A549 (cell line): Measurements from ENCODE around the gene CSTA. TPM values are rescaled to one million over a fixed set of nuclear protein-coding genes. Genes with fewer than 3 reads are reported as not detected.

ENCODE experiments used
- ATAC-seq, 2 experiments: fragments of 200-7000 bp in 1 of 2; fragments of >200 bp in 1 of 2; cut with Nextera tagmentation in 1 of 2; cut with Tn5 transposase in 1 of 2; 3 replicates each; pipeline versions ENCODE4 v1.8.0 to v1.9.1; 2018 to 2020; ENCODE audit warnings: mild to moderate bottlenecking in 1 of 2, moderate library complexity in 1 of 2
- CTCF ChIA-PET: fragments of 300-600 bp; sonication (Branson Sonifier 250); formaldehyde crosslinking; extraction: SDS; loops from one replicate; lab custom pipeline; 2021; ENCODE audit warnings: antibody characterized with exemption, inconsistent platforms; lab: Yijun Ruan, JAX
- POLR2A ChIA-PET: fragments of 350-600 bp; formaldehyde crosslinking; extraction: SDS; loops from one replicate; lab custom pipeline; 2021; ENCODE audit warnings: antibody characterized with exemption, inconsistent platforms; lab: Yijun Ruan, JAX
- DNase-seq, 2 experiments: peaks; one replicate each; pipeline versions ENCODE4 v3.0.0 to v3.0.0-alpha.2; 2011 to 2016; ENCODE audit warnings: low read depth in 1 of 2, low spot score in 1 of 2
- FAIRE-seq: peaks from 2 replicates; lab custom pipeline; 2011; peaks lifted over from hg19 to GRCh38; lab: Jason Lieb, UNC
- H3K27ac ChIP-seq, 2 experiments: fragments of >200 bp; sonication (Bioruptor Twin); formaldehyde crosslinking; 3 replicates each; pipeline ENCODE4 v1.5.1; 2016 to 2017
- H3K4me1 ChIP-seq: fragments of >200 bp; sonication (Bioruptor Twin); formaldehyde crosslinking; 3 replicates; pipeline ENCODE4 v1.6.1; 2016
- H3K4me2 ChIP-seq: fragments of >200 bp; sonication (Bioruptor Twin); formaldehyde crosslinking; 3 replicates; pipeline ENCODE4 v1.6.1; 2016
- H3K4me3 ChIP-seq: fragments of >200 bp; sonication (Bioruptor Twin); formaldehyde crosslinking; 3 replicates; pipeline ENCODE4 v1.5.1; 2016
- H3K9me3 ChIP-seq: fragments of >200 bp; sonication (Bioruptor Twin); formaldehyde crosslinking; 3 replicates; pipeline ENCODE4 v1.6.1; 2016
- BHLHE40 ChIP-seq: IDR thresholded peaks from 2 replicates; pipeline ENCODE4 v1.6.1; 2012; ENCODE audit warnings: low read depth, low read length, inconsistent platforms
- CBX2 ChIP-seq: fragments of 200-600 bp; sonication (generic); IDR thresholded peaks from 2 replicates; pipeline ENCODE4 v1.6.1; 2016; ENCODE audit warnings: low read depth, mild to moderate bottlenecking, borderline replicate concordance
- ESRRA ChIP-seq: fragments of 150-350 bp; IDR thresholded peaks from 2 replicates; pipeline ENCODE4 v1.6.1; 2014; ENCODE audit warnings: mild to moderate bottlenecking, low read length, borderline replicate concordance
- FOSB ChIP-seq: fragments of 250-450 bp; sonication (Bioruptor Pico); IDR thresholded peaks from 2 replicates; pipeline ENCODE4 v1.5.0; 2020; ENCODE audit warnings: mild to moderate bottlenecking, moderate library complexity
- GATA3 ChIP-seq: IDR thresholded peaks from 2 replicates; pipeline ENCODE4 v1.6.1; 2012; ENCODE audit warnings: borderline replicate concordance
- HDAC2 ChIP-seq: fragments of 200-600 bp; sonication (generic); IDR thresholded peaks from 2 replicates; pipeline ENCODE4 v1.6.1; 2016
- JUN ChIP-seq, 2 experiments: fragments of >200 bp; sonication (Bioruptor Twin); formaldehyde crosslinking; IDR thresholded peaks; 2 replicates in 1 of 2; 3 replicates in 1 of 2; pipeline ENCODE4 v1.6.1; 2016 to 2017
- KDM1A ChIP-seq: fragments of 200-600 bp; sonication (generic); IDR thresholded peaks from 2 replicates; pipeline ENCODE4 v1.6.1; 2016; ENCODE audit warnings: low read depth, mild to moderate bottlenecking
- NPAS2 ChIP-seq: fragments of 250-450 bp; sonication (Bioruptor Pico); IDR thresholded peaks from 2 replicates; pipeline ENCODE4 v1.8.0; 2022; ENCODE audit warnings: mild to moderate bottlenecking, moderate library complexity, borderline replicate concordance
- POLR2A ChIP-seq: IDR thresholded peaks from 2 replicates; pipeline ENCODE4 v1.6.1; 2012; ENCODE audit warnings: mild to moderate bottlenecking, low read length
- RARB ChIP-seq: fragments of 250-450 bp; sonication (Bioruptor Pico); IDR thresholded peaks from 2 replicates; pipeline ENCODE4 v1.8.0; 2021; ENCODE audit warnings: mild to moderate bottlenecking, moderate library complexity
- RCOR1 ChIP-seq: fragments of 150-350 bp; IDR thresholded peaks from 2 replicates; pipeline ENCODE4 v1.6.1; 2014; ENCODE audit warnings: antibody characterized with exemption, low read length, low read depth
- SREBF2 ChIP-seq: fragments of 450-650 bp; IDR thresholded peaks from 2 replicates; pipeline ENCODE4 v1.6.1; 2014; ENCODE audit warnings: mild to moderate bottlenecking, moderate library complexity
- WGBS: methylation state at CpG from one replicate; pipeline ENCODE4 v1.1.6; 2017; ENCODE audit errors: missing lambda C conversion rate; 5-methylcytosine and 5-hydroxymethylcytosine counted together
- polyA plus RNA-seq, 4 experiments: library from polyadenylated mRNA; depleted of rRNA in 3 of 4; stranded (reverse); fragments of >200 nt; fragmentation: RNase III in 1 of 4; extraction: RNeasy Plus Mini Kit Qiagen cat#74134 plus additional on column Dnase treatment in 1 of 4; gene quantifications; 2 replicates in 3 of 4; 3 replicates in 1 of 4; pipeline ENCODE4 v1.2.3, GENCODE V29; 2011 to 2017
- TF ChIP-seq, protein P1 (sequence below): fragments of 250-450 bp; sonication (Bioruptor Pico); IDR thresholded peaks from 2 replicates; pipeline ENCODE4 v1.5.0; 2020; ENCODE audit warnings: low read depth, mild to moderate bottlenecking, moderate library complexity
- TF ChIP-seq, protein P2 (sequence below): fragments of 150-350 bp; IDR thresholded peaks from 2 replicates; pipeline ENCODE4 v1.6.1; 2014; ENCODE audit warnings: low read depth, mild to moderate bottlenecking, low read length
- TF ChIP-seq, protein P3 (sequence below): fragments of 250-450 bp; sonication (Bioruptor Pico); IDR thresholded peaks from 2 replicates; pipeline ENCODE4 v1.5.0; 2021; ENCODE audit warnings: mild to moderate bottlenecking, moderate library complexity, borderline replicate concordance
- TF ChIP-seq, protein P4 (sequence below): fragments of >200 bp; sonication (Bioruptor Twin); formaldehyde crosslinking; IDR thresholded peaks from 3 replicates; pipeline ENCODE4 v1.6.1; 2016
- TF ChIP-seq, protein P5 (sequence below): fragments of 200-600 bp; sonication (generic); IDR thresholded peaks from 2 replicates; pipeline ENCODE4 v1.6.1; 2016; ENCODE audit warnings: antibody characterized with exemption, mild to moderate bottlenecking, moderate library complexity
- TF ChIP-seq, protein P6 (sequence below): fragments of >200 bp; sonication (Bioruptor Twin); formaldehyde crosslinking; IDR thresholded peaks from 3 replicates; pipeline ENCODE4 v1.5.1; 2016
- TF ChIP-seq, protein P7 (sequence below): IDR thresholded peaks from 2 replicates; pipeline ENCODE4 v1.6.1; 2012

The CSTA gene
- polyA plus RNA-seq, 2 of the 4 experiments (the other 2 are of a cell fraction), result 0.41 to 7.8 TPM

DNA sequence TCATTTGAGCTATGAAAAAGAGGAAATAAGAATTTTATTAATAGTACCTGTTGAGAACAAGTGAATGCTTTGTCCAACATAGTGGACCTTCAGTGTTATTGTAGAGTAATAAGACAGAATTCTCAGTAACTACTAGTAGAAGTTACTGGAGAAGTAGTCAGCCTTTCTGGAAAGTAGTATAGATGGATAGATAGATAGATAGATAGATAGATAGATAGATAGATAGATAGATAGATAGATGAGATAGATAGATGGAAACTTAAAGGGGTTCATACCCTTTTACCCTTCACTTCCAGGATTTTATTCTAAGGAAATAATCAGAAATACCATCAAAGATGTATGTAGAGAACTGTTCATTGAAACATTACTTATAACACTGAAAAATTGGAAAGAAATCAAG is 64.1 kb downstream of the CSTA start:
- Histone ChIP-seq H3K27ac (no peak overlapping the region), H3K9me3 (no peaks in the 10 kb centered on the region), H3K4me3 (no peak overlapping the region), H3K4me1 (peaks cover 7% of the 10 kb centered on the region; the same call in 1 of the 3 replicates), H3K4me2 (no peak overlapping the region)
- ChIA-PET POLR2A (no interaction called here), CTCF (no interaction called here)
- ATAC-seq (no peak), FAIRE-seq (no peak), DNase-seq (no peak)
- TF ChIP-seq POLR2A (no peak), KDM1A (no peak), ESRRA (no peak), CBX2 (no peak), FOSB (CRISPR knock-in tag) (no peak), SREBF2 (no peak), HDAC2 (no peak), GATA3 (no peak), RARB (CRISPR knock-in tag) (no peak), NPAS2 (CRISPR knock-in tag) (no peak)
- TF ChIP-seq, protein P1, sequence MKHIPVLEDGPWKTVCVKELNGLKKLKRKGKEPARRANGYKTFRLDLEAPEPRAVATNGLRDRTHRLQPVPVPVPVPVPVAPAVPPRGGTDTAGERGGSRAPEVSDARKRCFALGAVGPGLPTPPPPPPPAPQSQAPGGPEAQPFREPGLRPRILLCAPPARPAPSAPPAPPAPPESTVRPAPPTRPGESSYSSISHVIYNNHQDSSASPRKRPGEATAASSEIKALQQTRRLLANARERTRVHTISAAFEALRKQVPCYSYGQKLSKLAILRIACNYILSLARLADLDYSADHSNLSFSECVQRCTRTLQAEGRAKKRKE (CRISPR knock-in tag), result no peak
- TF ChIP-seq, protein P2, sequence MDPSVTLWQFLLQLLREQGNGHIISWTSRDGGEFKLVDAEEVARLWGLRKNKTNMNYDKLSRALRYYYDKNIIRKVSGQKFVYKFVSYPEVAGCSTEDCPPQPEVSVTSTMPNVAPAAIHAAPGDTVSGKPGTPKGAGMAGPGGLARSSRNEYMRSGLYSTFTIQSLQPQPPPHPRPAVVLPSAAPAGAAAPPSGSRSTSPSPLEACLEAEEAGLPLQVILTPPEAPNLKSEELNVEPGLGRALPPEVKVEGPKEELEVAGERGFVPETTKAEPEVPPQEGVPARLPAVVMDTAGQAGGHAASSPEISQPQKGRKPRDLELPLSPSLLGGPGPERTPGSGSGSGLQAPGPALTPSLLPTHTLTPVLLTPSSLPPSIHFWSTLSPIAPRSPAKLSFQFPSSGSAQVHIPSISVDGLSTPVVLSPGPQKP, result no peak
- TF ChIP-seq, protein P3, sequence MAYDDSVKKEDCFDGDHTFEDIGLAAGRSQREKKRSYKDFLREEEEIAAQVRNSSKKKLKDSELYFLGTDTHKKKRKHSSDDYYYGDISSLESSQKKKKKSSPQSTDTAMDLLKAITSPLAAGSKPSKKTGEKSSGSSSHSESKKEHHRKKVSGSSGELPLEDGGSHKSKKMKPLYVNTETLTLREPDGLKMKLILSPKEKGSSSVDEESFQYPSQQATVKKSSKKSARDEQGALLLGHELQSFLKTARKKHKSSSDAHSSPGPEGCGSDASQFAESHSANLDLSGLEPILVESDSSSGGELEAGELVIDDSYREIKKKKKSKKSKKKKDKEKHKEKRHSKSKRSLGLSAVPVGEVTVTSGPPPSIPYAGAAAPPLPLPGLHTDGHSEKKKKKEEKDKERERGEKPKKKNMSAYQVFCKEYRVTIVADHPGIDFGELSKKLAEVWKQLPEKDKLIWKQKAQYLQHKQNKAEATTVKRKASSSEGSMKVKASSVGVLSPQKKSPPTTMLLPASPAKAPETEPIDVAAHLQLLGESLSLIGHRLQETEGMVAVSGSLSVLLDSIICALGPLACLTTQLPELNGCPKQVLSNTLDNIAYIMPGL (CRISPR knock-in tag), result no peak
- TF ChIP-seq, protein P4, sequence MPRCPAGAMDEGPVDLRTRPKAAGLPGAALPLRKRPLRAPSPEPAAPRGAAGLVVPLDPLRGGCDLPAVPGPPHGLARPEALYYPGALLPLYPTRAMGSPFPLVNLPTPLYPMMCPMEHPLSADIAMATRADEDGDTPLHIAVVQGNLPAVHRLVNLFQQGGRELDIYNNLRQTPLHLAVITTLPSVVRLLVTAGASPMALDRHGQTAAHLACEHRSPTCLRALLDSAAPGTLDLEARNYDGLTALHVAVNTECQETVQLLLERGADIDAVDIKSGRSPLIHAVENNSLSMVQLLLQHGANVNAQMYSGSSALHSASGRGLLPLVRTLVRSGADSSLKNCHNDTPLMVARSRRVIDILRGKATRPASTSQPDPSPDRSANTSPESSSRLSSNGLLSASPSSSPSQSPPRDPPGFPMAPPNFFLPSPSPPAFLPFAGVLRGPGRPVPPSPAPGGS, result no peak
- TF ChIP-seq, protein P5, sequence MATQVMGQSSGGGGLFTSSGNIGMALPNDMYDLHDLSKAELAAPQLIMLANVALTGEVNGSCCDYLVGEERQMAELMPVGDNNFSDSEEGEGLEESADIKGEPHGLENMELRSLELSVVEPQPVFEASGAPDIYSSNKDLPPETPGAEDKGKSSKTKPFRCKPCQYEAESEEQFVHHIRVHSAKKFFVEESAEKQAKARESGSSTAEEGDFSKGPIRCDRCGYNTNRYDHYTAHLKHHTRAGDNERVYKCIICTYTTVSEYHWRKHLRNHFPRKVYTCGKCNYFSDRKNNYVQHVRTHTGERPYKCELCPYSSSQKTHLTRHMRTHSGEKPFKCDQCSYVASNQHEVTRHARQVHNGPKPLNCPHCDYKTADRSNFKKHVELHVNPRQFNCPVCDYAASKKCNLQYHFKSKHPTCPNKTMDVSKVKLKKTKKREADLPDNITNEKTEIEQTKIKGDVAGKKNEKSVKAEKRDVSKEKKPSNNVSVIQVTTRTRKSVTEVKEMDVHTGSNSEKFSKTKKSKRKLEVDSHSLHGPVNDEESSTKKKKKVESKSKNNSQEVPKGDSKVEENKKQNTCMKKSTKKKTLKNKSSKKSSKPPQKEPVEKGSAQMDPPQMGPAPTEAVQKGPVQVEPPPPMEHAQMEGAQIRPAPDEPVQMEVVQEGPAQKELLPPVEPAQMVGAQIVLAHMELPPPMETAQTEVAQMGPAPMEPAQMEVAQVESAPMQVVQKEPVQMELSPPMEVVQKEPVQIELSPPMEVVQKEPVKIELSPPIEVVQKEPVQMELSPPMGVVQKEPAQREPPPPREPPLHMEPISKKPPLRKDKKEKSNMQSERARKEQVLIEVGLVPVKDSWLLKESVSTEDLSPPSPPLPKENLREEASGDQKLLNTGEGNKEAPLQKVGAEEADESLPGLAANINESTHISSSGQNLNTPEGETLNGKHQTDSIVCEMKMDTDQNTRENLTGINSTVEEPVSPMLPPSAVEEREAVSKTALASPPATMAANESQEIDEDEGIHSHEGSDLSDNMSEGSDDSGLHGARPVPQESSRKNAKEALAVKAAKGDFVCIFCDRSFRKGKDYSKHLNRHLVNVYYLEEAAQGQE, result no peak
- TF ChIP-seq, all 56 proteins: peak for 0

DNA sequence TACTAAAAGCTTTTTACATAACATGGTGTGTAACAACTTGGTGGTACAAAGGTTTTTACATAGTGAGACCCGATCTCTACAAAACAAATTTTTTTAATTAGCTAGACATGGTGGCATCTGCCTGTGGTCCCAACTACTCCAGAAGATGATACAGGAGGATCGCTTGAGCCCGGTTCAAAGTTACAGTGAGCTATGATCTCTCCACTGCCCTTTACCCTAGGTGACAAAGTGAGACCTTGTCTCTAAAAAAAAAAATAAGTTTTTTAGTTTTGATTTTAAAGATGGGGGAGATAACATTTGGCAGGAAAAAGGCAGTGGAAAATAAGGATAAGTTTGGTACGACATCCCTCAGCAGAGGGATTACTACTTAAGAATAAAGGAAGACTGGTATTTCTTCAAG is 64.8 kb downstream of the CSTA start:
- ChIA-PET POLR2A (interaction anchor here (0.7 to 1.1 kb wide), 2 partner anchors 27 to 629 kb away, joined by 3 read pairs; no protein-coding TSS in a partner anchor), CTCF (interaction anchor here (1.1 to 1.3 kb wide), 2 partner anchors 21 to 287 kb away, joined by 3 read pairs; no protein-coding TSS in a partner anchor)
- no peak overlapping the region for H3K4me3 ChIP-seq
- 94% methylated on average over 4 of the region's 4 CpGs for WGBS
- no peak for TF ChIP-seq NPAS2 (CRISPR knock-in tag)
- no peak for TF ChIP-seq CBX2
- no peak for TF ChIP-seq RCOR1
- TF ChIP-seq, protein P6, sequence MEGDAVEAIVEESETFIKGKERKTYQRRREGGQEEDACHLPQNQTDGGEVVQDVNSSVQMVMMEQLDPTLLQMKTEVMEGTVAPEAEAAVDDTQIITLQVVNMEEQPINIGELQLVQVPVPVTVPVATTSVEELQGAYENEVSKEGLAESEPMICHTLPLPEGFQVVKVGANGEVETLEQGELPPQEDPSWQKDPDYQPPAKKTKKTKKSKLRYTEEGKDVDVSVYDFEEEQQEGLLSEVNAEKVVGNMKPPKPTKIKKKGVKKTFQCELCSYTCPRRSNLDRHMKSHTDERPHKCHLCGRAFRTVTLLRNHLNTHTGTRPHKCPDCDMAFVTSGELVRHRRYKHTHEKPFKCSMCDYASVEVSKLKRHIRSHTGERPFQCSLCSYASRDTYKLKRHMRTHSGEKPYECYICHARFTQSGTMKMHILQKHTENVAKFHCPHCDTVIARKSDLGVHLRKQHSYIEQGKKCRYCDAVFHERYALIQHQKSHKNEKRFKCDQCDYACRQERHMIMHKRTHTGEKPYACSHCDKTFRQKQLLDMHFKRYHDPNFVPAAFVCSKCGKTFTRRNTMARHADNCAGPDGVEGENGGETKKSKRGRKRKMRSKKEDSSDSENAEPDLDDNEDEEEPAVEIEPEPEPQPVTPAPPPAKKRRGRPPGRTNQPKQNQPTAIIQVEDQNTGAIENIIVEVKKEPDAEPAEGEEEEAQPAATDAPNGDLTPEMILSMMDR, result no peak
- no peak for TF ChIP-seq JUN (IDR thresholded peaks at IDR 0.05)
- TF ChIP-seq, protein P3 (CRISPR knock-in tag), result no peak
- TF ChIP-seq ESRRA, result no peak
- TF ChIP-seq, protein P7, sequence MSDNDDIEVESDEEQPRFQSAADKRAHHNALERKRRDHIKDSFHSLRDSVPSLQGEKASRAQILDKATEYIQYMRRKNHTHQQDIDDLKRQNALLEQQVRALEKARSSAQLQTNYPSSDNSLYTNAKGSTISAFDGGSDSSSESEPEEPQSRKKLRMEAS, result no peak
- TF ChIP-seq BHLHE40, result no peak
- FAIRE-seq (no peak), ATAC-seq (no peak), DNase-seq (no peak)
- H3K27ac ChIP-seq, result no peak overlapping the region
- H3K9me3 ChIP-seq, result no peaks in the 10 kb centered on the region
- H3K4me1 ChIP-seq, result peaks cover 4% of the 10 kb centered on the region; the same call in 1 of the 3 replicates
- H3K4me2 ChIP-seq, result no peak overlapping the region
